Prostate gland (tissue), 2 donors: Measurements from ENCODE around the gene TIRAP.

Experiments used
- CTCF ChIP-seq, 4 experiments: fragments of 200-600 bp in 2 of 4; fragments of 450-650 bp in 2 of 4; sonication (generic) in 2 of 4; IDR thresholded peaks; 1 replicate in 3 of 4; 2 replicates in 1 of 4; pipeline ENCODE4 v1.5.1; 2016 to 2019; ENCODE audit warnings: antibody characterized with exemption in 4 of 4, mild to moderate bottlenecking in 2 of 4, moderate library complexity in 2 of 4
- POLR2A ChIP-seq: fragments of 450-650 bp; IDR thresholded peaks from one replicate; pipeline ENCODE4 v1.6.1; 2016; ENCODE audit warnings: antibody characterized with exemption, mild to moderate bottlenecking
- POLR2AphosphoS5 ChIP-seq: sonication (generic); formaldehyde crosslinking; IDR thresholded peaks from one replicate; pipeline ENCODE4 v1.6.1; 2017; ENCODE audit warnings: antibody characterized with exemption

- TF ChIP-seq POLR2AphosphoS5 (no peak), CTCF (IDR thresholded peaks at IDR 0.05) (no peak), POLR2A (no peak)
Measured at GRCh38 chr11:126281666-126282175, 1.2 kb upstream of the TIRAP start.
